Measurements from ENCODE around the gene SBK2. TPM values are rescaled to one million over a fixed set of nuclear protein-coding genes. Genes with fewer than 3 reads are reported as not detected.

Gene SBK2
- total and polyA plus RNA-seq, 2 experiments from 2014 or later, result 1.1 to 2.0 TPM

- H3K4me3 Mint-ChIP-seq, result no peak overlapping the region
- H3K9me2 ChIP-seq (ENCODE audit: insufficient read depth), result peaks cover 5% of the 10 kb centered on the region; the same call in 1 of the 2 replicates
- no peak overlapping the region for H3K4me3 ChIP-seq
- H2AFZ ChIP-seq, result no peak overlapping the region
- H3K36me3 Mint-ChIP-seq (ENCODE audit: low read depth), result no peaks in the 10 kb centered on the region; the same call in 2 of the 3 replicates
- TF ChIP-seq, protein P1, sequence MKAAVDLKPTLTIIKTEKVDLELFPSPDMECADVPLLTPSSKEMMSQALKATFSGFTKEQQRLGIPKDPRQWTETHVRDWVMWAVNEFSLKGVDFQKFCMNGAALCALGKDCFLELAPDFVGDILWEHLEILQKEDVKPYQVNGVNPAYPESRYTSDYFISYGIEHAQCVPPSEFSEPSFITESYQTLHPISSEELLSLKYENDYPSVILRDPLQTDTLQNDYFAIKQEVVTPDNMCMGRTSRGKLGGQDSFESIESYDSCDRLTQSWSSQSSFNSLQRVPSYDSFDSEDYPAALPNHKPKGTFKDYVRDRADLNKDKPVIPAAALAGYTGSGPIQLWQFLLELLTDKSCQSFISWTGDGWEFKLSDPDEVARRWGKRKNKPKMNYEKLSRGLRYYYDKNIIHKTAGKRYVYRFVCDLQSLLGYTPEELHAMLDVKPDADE (IDR thresholded peaks at IDR 0.05), result no peak
- TF ChIP-seq ZNF462 (CRISPR knock-in tag; IDR thresholded peaks at IDR 0.05), result no peak
- TF ChIP-seq JUNB (IDR thresholded peaks at IDR 0.05; ENCODE audit: unreplicated experiment), result no peak
- no peak for TF ChIP-seq CREB1 (CRISPR knock-in tag; IDR thresholded peaks at IDR 0.05; ENCODE audit: low read depth)
- no peak for TF ChIP-seq EZH2 (IDR thresholded peaks at IDR 0.05; ENCODE audit: low read depth, unreplicated experiment)
- TF ChIP-seq STAT1 (IDR thresholded peaks at IDR 0.05; ENCODE audit: unreplicated experiment), result no peak
- TF ChIP-seq, protein P2, sequence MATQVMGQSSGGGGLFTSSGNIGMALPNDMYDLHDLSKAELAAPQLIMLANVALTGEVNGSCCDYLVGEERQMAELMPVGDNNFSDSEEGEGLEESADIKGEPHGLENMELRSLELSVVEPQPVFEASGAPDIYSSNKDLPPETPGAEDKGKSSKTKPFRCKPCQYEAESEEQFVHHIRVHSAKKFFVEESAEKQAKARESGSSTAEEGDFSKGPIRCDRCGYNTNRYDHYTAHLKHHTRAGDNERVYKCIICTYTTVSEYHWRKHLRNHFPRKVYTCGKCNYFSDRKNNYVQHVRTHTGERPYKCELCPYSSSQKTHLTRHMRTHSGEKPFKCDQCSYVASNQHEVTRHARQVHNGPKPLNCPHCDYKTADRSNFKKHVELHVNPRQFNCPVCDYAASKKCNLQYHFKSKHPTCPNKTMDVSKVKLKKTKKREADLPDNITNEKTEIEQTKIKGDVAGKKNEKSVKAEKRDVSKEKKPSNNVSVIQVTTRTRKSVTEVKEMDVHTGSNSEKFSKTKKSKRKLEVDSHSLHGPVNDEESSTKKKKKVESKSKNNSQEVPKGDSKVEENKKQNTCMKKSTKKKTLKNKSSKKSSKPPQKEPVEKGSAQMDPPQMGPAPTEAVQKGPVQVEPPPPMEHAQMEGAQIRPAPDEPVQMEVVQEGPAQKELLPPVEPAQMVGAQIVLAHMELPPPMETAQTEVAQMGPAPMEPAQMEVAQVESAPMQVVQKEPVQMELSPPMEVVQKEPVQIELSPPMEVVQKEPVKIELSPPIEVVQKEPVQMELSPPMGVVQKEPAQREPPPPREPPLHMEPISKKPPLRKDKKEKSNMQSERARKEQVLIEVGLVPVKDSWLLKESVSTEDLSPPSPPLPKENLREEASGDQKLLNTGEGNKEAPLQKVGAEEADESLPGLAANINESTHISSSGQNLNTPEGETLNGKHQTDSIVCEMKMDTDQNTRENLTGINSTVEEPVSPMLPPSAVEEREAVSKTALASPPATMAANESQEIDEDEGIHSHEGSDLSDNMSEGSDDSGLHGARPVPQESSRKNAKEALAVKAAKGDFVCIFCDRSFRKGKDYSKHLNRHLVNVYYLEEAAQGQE (IDR thresholded peaks at IDR 0.05; ENCODE audit: unreplicated experiment), result no peak
- no peak for TF ChIP-seq NANOG (IDR thresholded peaks at IDR 0.05; ENCODE audit: borderline replicate concordance)
- TF ChIP-seq, protein P3, sequence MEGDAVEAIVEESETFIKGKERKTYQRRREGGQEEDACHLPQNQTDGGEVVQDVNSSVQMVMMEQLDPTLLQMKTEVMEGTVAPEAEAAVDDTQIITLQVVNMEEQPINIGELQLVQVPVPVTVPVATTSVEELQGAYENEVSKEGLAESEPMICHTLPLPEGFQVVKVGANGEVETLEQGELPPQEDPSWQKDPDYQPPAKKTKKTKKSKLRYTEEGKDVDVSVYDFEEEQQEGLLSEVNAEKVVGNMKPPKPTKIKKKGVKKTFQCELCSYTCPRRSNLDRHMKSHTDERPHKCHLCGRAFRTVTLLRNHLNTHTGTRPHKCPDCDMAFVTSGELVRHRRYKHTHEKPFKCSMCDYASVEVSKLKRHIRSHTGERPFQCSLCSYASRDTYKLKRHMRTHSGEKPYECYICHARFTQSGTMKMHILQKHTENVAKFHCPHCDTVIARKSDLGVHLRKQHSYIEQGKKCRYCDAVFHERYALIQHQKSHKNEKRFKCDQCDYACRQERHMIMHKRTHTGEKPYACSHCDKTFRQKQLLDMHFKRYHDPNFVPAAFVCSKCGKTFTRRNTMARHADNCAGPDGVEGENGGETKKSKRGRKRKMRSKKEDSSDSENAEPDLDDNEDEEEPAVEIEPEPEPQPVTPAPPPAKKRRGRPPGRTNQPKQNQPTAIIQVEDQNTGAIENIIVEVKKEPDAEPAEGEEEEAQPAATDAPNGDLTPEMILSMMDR (conservative IDR thresholded peaks at IDR 0.05; ENCODE audit: low read depth in 2 of 2), result no peak
- no peak for TF ChIP-seq ZNF331 (CRISPR knock-in tag; IDR thresholded peaks at IDR 0.05; ENCODE audit: low read depth)
- no peak for TF ChIP-seq POLR2AphosphoS5 (IDR thresholded peaks at IDR 0.05; ENCODE audit: low read depth)
- TF ChIP-seq EZH2phosphoT487 (IDR thresholded peaks at IDR 0.05; ENCODE audit: unreplicated experiment), result no peak
- no peak for TF ChIP-seq ZNF114 (CRISPR knock-in tag; IDR thresholded peaks at IDR 0.05)
- no peaks in the 10 kb centered on the region for H3K27me3 ChIP-seq (ENCODE audit: insufficient read depth)
- H4K20me1 ChIP-seq (replicated peaks; ENCODE audit: insufficient read depth), result no peaks in the 10 kb centered on the region
- no peak overlapping the region for H3K4me2 ChIP-seq
- DNase-seq (ENCODE audit: low spot score), result no peak
- no peaks in the 10 kb centered on the region for H3K79me2 ChIP-seq (replicated peaks; ENCODE audit: insufficient read depth)
- H3K27ac Mint-ChIP-seq, result no peak overlapping the region
- no peaks in the 10 kb centered on the region for H3K36me3 ChIP-seq (ENCODE audit: insufficient read depth)
- peaks cover 7% of the 10 kb centered on the region; the same call in 1 of the 2 replicates for H3K4me1 ChIP-seq (ENCODE audit: insufficient read depth)
- H3F3A ChIP-seq (replicated peaks; ENCODE audit: low read depth), result 0 out of 2 replicates have a peak, but pooled peaks cover 7% of the 10 kb centered on the region
- peaks cover 16% of the 10 kb centered on the region for H3K4me1 Mint-ChIP-seq
- no peak overlapping the region for H3K27ac ChIP-seq (ENCODE audit: low read depth)
- peaks cover 19% of the 10 kb centered on the region for H3K27me3 Mint-ChIP-seq (ENCODE audit: insufficient read depth, low read depth, poor library complexity)
- peaks cover 6% of the 10 kb centered on the region for H3K9me3 Mint-ChIP-seq
- ATAC-seq, result no peak
Measured at GRCh38 chr19:55541091-55541490, 4.2 kb upstream of the SBK2 start.
